Common myeloid progenitor, CD34-positive (primary cell): ENCODE measurements around the gene CD93.

Experiments used
- CTCF ChIA-PET: fragments of 350-600 bp; sonication (Branson Sonifier 250); formaldehyde crosslinking; loops from one replicate; lab custom pipeline; 2021; ENCODE audit warnings: antibody characterized with exemption; lab: Charles Lee
- POLR2A ChIA-PET: fragments of 350-600 bp; sonication (Branson Sonifier 250); formaldehyde crosslinking; loops from one replicate; lab custom pipeline; 2021; ENCODE audit warnings: antibody characterized with exemption; lab: Charles Lee
- DNase-seq, 3 donors: peaks; one replicate each; pipeline versions ENCODE4 v3.0.0 to v3.0.0-alpha.2; 2013
- H3K27ac ChIP-seq, 2 experiments: 1 replicate in 1 of 2; 2 replicates in 1 of 2; pipeline ENCODE4 v1.7.0; 2013; ENCODE audit warnings: inconsistent platforms in 2 of 2, low read length in 2 of 2, mild to moderate bottlenecking in 2 of 2, low read depth in 1 of 2, moderate library complexity in 1 of 2; ENCODE audit not compliant: severe bottlenecking in 2 of 2, insufficient read depth in 1 of 2, poor library complexity in 1 of 2
- H3K27me3 ChIP-seq, 5 experiments: replicated peaks in 2 of 5; 1 replicate in 3 of 5; 2 replicates in 2 of 5; pipeline versions ENCODE4 v1.6.1 to v1.7.0; 2013; ENCODE audit warnings: low read length in 4 of 5, mild to moderate bottlenecking in 2 of 5, moderate library complexity in 2 of 5, inconsistent platforms in 1 of 5; ENCODE audit not compliant: insufficient read depth in 5 of 5, control insufficient read depth in 4 of 5
- H3K36me3 ChIP-seq, 4 experiments: 1 replicate in 2 of 4; 2 replicates in 2 of 4; pipeline versions ENCODE4 v1.6.1 to v1.7.0; 2013; ENCODE audit warnings: low read length in 3 of 4, control low read depth in 1 of 4, mild to moderate bottlenecking in 1 of 4; ENCODE audit not compliant: control insufficient read depth in 4 of 4, insufficient read depth in 4 of 4
- H3K4me1 ChIP-seq, 4 experiments: 1 replicate in 3 of 4; 2 replicates in 1 of 4; pipeline versions ENCODE4 v1.6.1 to v1.7.1; 2013; ENCODE audit warnings: low read length in 3 of 4, mild to moderate bottlenecking in 3 of 4, control low read depth in 1 of 4, inconsistent platforms in 1 of 4, moderate library complexity in 1 of 4; ENCODE audit not compliant: control insufficient read depth in 4 of 4, insufficient read depth in 4 of 4; ENCODE audit errors: control extremely low read depth in 1 of 4
- H3K4me3 ChIP-seq, 7 experiments: 1 replicate in 4 of 7; 2 replicates in 3 of 7; pipeline versions ENCODE4 v1.5.1 to v1.7.0; 2013; ENCODE audit warnings: mild to moderate bottlenecking in 7 of 7, low read length in 6 of 7, moderate library complexity in 6 of 7, inconsistent platforms in 2 of 7, low read depth in 2 of 7, control low read depth in 1 of 7; ENCODE audit not compliant: insufficient read depth in 4 of 7, control insufficient read depth in 1 of 7; ENCODE audit errors: extremely low read depth in 1 of 7
- H3K9me3 ChIP-seq, 5 experiments: 1 replicate in 4 of 5; 2 replicates in 1 of 5; pipeline versions ENCODE4 v1.6.1 to v1.7.1; 2013; ENCODE audit warnings: low read length in 4 of 5, mild to moderate bottlenecking in 2 of 5, inconsistent platforms in 1 of 5, low read depth in 1 of 5, moderate library complexity in 1 of 5; ENCODE audit not compliant: control insufficient read depth in 4 of 5, insufficient read depth in 2 of 5; ENCODE audit errors: control extremely low read depth in 1 of 5
- WGBS: methylation state at CpG from one replicate; pipeline ENCODE4 v1.1.5; 2013; ENCODE audit not compliant: insufficient coverage; 5-methylcytosine and 5-hydroxymethylcytosine counted together

CD93 gene

DNA sequence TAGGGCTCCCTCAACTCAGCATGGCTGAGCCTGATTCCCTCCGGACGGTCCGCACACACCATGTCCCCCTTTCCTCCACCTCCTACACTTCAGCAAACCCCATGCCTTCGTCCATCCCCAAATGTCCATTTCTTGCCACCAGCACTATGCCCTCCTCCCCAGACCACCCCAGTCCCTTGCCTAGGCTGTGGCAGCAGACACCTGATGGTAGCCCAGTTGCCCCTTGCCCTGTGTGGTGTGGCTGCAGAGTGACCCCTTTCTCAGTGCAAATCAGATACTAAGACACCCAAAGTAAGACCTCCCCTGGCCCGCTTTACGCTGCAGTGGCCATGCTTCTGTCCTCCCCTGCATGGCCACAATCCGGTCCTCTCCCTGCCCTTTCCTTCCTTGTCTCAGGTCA, 34.1 kb upstream of the CD93 start:
- 100% methylated on average over 3 of the region's 7 CpGs for WGBS
- no peaks in the 10 kb centered on the region for H3K36me3 ChIP-seq
- CTCF ChIA-PET, result interaction anchor here (1.1 kb wide), 1 partner anchor 115 kb away, joined by 3 read pairs; no protein-coding TSS in a partner anchor
- H3K4me1 ChIP-seq, result peaks cover 2 to 37% (median 21%) of the 10 kb centered on the region in 4 experiments
- no peak overlapping the region for H3K4me3 ChIP-seq
- H3K27ac ChIP-seq, result no peak overlapping the region
- POLR2A ChIA-PET, result no interaction called here
- DNase-seq, result no peak
- no peaks in the 10 kb centered on the region for H3K27me3 ChIP-seq
- H3K9me3 ChIP-seq, result no peaks in the 10 kb centered on the region

DNA sequence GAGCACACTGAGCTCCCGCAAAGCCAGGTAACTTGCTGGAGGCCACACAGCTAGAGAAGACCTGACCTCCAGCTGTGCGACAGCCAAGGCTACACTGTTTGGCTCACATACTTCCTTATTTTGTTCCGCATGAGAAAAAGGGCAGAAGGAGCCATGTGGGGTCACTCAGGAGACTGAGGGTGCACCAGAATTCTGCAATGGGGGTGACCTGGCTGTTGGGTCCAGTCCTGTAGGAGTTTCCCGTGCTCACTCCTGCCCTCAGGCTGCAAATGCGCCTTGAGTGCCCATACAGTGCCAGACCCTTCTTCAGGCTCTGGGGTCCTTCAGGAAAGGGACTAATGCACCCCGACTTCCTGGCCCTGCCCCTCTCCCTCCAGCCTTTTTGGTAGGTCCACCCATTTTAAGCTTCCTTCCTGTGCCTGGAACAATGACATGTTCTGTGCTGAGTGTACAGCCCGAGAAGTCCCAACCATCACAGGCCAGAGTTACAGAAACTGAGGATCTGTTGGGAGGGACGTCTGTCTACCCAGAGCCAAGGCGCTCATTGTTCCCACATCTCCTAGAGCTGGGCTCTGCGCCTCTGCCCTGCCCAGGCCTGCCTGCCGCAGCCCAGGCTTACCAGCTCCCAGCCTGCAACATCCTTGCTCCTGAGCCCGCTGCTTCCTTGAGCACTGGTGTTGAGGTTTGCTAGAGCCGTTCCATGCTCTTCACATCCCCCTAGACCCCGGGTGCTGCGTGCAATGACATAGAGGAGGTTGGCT, 33.5 kb upstream of the CD93 start:
- ChIA-PET POLR2A (no interaction called here), CTCF (interaction anchor here (1.1 kb wide), 1 partner anchor 116 kb away, joined by 3 read pairs; no protein-coding TSS in a partner anchor)
- no peak for DNase-seq
- no peaks in the 10 kb centered on the region for H3K27me3 ChIP-seq
- no peaks in the 10 kb centered on the region for H3K9me3 ChIP-seq
- WGBS, result 87% methylated on average over 15 of the region's 15 CpGs
- peaks cover 3 to 33% (median 21%) of the 10 kb centered on the region in 4 experiments for H3K4me1 ChIP-seq
- no peak overlapping the region for H3K27ac ChIP-seq
- no peaks in the 10 kb centered on the region for H3K36me3 ChIP-seq
- no peak overlapping the region for H3K4me3 ChIP-seq

DNA sequence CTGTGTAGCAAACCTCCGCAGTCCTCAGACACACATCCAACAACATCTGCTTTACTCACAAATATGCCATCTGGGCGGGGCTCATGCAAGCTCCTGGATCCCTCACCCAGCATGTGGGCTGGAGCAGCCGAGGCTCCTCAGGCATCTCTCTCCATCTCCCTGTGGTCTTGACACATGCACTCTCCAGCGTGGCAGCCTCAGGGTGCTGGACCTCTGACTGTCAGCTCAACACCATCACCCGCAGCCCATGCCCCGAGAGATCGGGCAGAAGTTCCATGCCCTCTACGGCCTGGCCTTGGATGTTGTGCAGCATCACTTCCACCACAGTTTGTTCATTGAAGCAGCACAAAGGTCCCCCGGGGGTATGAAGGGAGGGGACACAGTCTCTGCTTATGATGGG, 32.6 kb upstream of the CD93 start:
- no peaks in the 10 kb centered on the region for H3K27me3 ChIP-seq
- ChIA-PET POLR2A (no interaction called here), CTCF (no interaction called here)
- WGBS, result 97% methylated on average over 8 of the region's 9 CpGs
- H3K9me3 ChIP-seq, result no peaks in the 10 kb centered on the region
- no peak overlapping the region for H3K4me3 ChIP-seq
- H3K4me1 ChIP-seq, result peaks cover 4 to 41% (median 26%) of the 10 kb centered on the region in 4 experiments
- DNase-seq, result no peak
- no peaks in the 10 kb centered on the region for H3K36me3 ChIP-seq
- no peak overlapping the region for H3K27ac ChIP-seq

DNA sequence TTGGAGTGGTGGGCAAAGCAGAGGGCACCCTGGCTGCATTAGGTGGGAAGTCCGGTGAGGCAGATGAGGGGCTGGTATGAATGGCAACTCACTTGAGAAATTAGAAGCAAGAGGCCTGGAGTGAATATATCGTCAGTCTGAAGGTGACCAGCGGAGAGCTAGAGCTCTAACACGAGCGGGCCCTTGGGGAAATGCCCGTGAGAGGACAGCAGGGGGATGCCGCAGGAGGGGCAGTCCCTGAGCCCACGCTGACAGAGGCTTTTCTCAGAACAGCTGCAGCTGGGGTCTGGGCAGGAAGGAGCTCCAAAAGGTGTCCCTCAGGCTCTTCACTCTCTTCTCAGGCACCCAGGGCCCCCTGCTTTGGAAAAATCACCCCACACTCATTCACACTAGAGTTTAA, 32.0 kb upstream of the CD93 start:
- DNase-seq, result no peak
- H3K27ac ChIP-seq, result no peak overlapping the region
- no peak overlapping the region for H3K4me3 ChIP-seq
- peaks cover 4 to 47% (median 30%) of the 10 kb centered on the region in 4 experiments for H3K4me1 ChIP-seq
- H3K27me3 ChIP-seq, result no peaks in the 10 kb centered on the region
- WGBS, result 94% methylated on average over 8 of the region's 8 CpGs
- ChIA-PET CTCF (interaction anchor here (1.2 kb wide), 1 partner anchor 33 kb away, joined by 3 read pairs; no protein-coding TSS in a partner anchor), POLR2A (interaction anchor here (1.0 kb wide), 1 partner anchor 23 kb away, joined by 3 read pairs; no protein-coding TSS in a partner anchor)
- no peaks in the 10 kb centered on the region for H3K9me3 ChIP-seq
- no peaks in the 10 kb centered on the region for H3K36me3 ChIP-seq

GRCh38 chr20:23117738-23118137, 31.6 kb upstream of the CD93 start:
- 94% methylated on average over 7 of the region's 8 CpGs for WGBS
- Histone ChIP-seq H3K9me3 (no peaks in the 10 kb centered on the region), H3K36me3 (no peaks in the 10 kb centered on the region), H3K4me1 (peaks cover 4 to 49% (median 32%) of the 10 kb centered on the region in 4 experiments), H3K27me3 (no peaks in the 10 kb centered on the region), H3K27ac (no peak overlapping the region), H3K4me3 (no peak overlapping the region)
- no peak for DNase-seq
- CTCF ChIA-PET, result interaction anchor here (1.2 kb wide), 1 partner anchor 33 kb away, joined by 3 read pairs; no protein-coding TSS in a partner anchor
- POLR2A ChIA-PET, result interaction anchor here (1.0 kb wide), 1 partner anchor 22 kb away, joined by 3 read pairs; no protein-coding TSS in a partner anchor

DNA sequence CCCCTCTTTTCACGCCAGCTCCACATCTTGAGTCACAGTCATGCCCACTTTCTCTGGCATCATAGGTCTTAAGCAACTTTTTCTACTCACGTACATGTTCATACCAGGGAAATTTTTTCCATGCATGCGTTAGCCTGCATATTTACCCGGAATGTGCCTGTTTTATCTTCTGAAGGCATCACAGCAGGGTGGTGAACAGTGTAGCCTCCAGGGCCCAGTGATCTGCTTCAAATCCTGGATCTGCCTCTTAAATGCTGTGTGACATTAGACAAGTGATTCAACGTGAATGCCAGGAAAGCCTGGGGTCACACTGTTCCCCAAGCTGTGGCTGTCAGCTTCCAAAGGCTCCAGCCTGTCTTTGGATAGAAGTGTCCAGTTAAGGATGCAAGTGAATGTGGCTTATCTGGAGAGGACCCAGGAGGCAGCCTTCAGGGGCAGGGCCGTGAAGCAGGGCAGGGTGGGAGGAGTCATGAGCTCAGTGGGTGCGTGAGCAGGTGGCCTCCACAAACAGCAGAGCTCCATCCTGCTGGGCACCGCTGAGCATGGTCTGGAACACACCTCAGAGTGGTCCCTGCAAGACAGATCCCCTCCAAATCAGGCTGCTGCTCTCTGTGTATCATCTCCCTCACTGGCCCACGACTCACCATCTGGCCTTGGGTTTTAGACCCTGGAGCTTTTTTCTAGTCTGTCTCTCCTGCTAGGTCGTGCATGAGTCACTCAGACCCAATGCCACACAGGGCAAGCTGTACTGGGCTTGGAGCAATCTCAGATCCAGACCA, 30.4 kb upstream of the CD93 start:
- DNase-seq, result no peak
- Histone ChIP-seq H3K4me1 (peaks cover 2 to 50% (median 29%) of the 10 kb centered on the region in 4 experiments), H3K27me3 (no peaks in the 10 kb centered on the region), H3K9me3 (no peaks in the 10 kb centered on the region), H3K27ac (no peak overlapping the region), H3K4me3 (no peak overlapping the region), H3K36me3 (no peaks in the 10 kb centered on the region)
- WGBS, result 92% methylated on average over 9 of the region's 10 CpGs
- ChIA-PET CTCF (interaction anchor here (1.2 to 1.7 kb wide), 2 partner anchors 11 to 27 kb away, joined by 3 to 4 read pairs; no protein-coding TSS in a partner anchor), POLR2A (interaction anchor here (1.0 to 1.1 kb wide), 2 partner anchors 14 to 56 kb away, joined by 3 read pairs; no protein-coding TSS in a partner anchor)
